ENCODE data around the gene MUC6. TPM values are rescaled to one million over a fixed set of nuclear protein-coding genes. Genes with fewer than 3 reads are reported as not detected.
A peak's percentile ranks its signal among the peaks of the same experiment; 100 is the strongest.
"Not testable (repeated sequence)": the region's sequence is repeated elsewhere in the genome, so short reads cannot be mapped to it uniquely, and the experiment has no call there.

MUC6 gene
- total RNA-seq, 1 experiment from 2014 or later = not detected

GRCh38 chr11:987671-988070 is 48.8 kb downstream of the MUC6 start:
- DNase-seq (ENCODE audit: low spot score) = no peak

DNA sequence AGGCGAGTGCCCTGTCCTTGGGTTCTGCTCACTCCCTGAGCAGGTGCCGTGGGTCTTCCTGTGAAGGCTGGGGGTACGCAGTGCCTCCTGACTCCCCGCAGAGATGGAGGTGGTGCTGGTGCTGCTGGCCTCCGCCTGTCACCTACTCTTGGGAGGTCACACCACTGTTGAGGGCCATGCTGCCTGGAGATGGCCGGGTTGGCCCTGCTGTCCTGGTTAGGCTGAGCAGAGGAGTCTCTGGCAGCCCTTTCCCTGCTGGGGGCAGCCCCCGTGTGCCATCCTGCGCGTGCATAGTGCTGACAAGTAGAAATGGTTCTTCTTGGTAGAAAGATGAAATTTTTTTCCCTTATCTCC is 49.6 kb downstream of the MUC6 start:
- no peak for DNase-seq (ENCODE audit: low spot score)

DNA sequence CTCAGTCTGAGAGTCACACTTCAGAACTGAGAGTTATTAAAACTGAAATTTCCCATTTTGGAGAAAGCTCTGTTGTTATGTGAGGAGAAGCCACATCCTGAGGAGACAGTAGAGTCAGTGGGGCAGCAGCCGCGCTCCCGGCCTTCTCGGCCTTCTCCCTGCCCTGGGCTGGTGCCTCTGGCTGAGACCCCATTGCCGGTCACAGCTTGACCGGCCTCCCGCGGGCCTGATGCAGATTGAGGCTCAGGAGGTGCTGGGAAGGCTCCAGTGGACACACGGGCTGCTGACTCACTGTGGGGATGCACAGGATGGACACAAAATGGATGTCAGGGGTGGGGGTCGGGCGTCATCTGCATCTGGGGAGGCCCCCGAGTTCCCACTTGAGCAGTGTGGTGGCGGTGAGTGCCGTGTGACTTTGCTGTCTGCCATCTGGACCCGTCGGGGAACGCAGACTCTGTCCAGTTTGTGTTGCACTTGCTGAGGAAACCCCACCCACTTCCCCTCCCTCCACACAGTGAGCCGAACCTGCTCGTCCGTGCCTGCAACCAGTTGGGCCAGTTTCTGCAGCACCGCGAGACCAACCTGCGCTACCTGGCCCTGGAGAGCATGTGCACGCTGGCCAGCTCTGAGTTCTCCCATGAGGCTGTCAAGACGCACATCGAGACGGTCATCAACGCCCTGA is 50.1 kb downstream of the MUC6 start:
- DNase-seq (ENCODE audit: low spot score) = no peak

DNA sequence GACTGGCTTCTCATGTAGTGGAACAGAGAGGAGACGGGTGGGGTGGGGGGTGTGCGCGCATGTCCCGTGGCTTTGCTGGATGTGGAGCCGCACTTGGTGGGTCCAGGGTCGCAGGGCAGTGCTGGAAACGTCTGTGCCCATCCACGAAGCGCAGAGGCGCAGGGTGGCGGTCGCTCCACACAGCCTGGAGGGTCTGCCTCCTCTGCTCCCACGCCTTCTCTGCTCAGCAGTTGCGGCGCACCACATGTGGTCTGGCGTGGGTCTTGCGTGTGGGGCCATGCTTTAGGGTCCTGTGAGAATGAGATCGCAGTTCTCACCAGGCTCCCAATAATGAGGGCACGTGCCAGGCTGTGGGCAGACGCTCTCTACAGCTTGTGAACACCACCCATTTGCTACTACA is 50.7 kb downstream of the MUC6 start:
- no peak for DNase-seq (ENCODE audit: low spot score)

DNA sequence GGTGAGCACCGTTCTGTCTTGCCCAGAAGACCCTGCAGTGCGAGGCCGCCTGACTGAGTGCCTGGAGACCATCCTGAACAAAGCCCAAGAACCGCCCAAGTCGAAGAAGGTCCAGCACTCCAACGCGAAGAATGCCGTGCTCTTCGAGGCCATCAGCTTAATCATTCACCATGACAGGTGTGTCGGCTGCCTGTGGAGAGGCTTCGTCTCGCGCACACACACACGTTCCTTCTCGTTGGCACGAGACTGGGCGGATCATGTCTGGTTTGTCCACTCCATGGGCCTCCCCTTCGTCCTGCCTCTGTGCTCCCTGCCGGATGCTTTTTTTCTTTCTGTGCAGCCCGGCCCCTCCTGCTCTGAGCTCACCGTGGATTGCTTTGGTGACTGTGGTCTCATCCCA is 51.1 kb downstream of the MUC6 start:
- DNase-seq (ENCODE audit: low spot score) = no peak

- DNase-seq (ENCODE audit: low spot score) = no peak
These were observed 52.0 kb downstream of the MUC6 start for GRCh38 chr11:984546-984945.

DNA sequence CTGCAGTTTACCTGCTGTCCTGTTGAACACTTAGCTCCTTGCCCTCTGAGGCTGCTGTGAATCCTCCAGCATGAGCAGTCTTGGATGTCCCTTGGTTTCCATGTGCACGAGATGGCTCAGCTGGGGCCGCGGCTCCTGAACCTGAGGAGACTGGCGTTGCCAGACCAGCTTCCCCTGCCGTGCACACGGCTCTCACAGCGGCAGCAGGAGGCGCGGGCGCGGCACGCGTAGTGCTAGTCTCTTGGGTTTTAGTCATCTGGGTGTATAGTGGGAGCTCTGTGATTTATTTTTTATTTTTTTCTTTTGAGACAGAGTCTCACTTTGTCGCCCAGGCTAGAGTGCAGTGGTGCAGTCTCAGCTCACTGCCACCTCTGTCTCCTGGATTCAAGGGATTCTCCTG is 54.8 kb downstream of the MUC6 start:
- no peak for DNase-seq (ENCODE audit: low spot score)

DNA sequence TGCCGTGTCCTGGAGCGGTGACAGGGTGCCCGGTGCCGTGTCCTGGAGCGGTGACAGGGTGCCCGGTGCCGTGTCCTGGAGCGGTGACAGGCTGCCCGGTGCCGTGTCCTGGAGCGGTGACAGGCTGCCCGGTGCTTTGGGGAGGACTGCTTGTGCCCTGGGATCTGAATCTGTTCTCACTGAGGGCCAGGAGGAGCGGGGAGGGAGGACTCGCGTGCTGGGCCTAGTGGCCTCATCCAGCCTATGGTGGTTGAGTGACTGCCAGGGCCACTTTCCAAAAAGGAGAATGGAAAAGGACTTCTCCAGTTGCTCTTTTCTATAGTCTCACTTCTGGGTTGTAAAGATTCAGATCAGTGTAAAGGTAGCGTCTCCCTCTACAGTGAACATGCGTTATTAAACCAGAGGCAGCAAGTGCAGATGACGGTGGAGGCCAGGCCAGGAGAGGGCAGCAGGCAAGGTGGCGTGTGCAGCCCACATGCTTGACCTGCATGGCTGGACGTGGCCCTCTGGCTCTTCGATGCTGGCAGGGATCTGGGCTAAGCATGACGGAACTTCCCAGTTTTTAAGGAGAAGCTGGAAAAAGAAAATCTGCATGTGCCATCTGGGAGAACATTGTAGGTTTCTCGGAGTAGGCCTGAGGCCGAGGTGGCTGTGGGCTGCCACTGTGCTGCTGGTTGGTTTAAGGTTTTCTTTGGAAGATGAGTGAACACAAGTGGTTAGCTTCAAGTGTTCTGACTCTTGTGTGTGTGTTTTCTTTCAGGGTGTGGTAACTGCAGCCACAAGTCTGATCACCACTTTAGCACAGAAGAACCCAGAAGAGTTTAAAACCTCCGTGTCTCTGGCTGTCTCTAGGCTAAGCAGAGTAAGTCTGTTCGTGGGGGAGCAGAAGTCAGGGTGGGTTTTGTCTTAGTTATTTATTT is 55.8 kb downstream of the MUC6 start:
- DNase-seq (ENCODE audit: low spot score) = no peak

DNA sequence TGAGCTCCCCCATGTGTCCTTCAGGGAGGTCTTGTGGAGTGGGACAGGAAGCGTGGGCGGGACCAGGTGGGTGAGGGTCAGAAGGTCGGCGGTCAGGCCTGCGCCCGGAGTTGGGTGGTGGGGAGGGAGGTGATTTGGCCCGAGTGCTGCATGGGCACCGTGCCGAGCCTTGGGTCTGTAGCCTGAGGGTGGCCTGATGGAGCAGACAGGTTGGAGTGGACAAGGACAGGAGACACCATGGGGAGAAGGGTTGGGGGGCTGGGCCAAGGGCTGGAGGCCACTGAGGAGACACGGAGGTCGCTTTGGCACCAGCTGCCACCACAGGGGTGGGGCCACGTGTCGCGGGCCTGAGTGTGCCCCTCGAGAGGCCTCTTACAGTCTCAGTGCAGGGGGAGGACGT is 57.7 kb downstream of the MUC6 start:
- DNase-seq (ENCODE audit: low spot score) = no peak

DNA sequence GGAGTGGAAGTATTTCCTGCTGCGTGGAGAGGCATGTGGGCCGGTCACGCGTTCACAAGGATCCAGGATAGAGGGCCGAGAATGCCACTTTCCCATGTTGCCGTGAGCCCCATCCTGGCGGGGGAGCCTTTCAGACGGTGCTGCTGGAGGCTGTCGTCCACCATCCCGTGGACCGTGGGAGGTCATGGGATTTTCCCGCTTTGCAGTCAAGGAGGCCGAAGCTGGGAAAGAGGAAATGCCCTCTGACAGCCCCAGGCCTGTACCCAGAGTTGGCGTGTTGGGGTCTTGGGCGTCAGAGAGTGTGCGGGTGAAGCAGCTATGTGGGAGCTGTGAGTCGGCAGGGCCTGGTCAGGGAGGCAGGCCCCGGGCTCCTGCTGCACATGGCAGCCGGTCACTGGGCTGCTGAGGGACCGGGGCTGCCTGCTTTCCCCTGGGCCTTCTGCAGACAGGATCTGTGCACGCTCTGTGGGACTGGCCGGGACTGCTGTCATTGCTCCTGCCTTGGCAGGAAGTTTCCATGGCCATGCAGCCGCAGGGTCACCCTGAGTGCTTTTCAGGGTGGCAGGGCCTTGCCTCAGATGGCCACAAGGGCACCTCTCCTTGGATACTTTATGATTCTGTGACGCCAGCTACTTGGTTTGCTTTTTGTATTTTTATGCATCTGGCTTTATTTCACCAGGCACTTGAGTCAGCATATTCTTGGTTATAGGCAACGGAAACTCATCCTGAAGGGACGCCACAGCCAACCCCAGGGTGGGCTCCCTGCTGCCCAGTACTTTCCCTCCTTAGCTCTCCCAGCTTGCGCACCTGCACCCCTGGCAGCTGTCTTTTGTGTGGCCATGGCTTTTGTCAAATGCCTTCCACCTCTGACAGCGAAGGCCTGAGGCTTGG is 58.4 kb downstream of the MUC6 start:
- no peak for DNase-seq (ENCODE audit: low spot score)

DNA sequence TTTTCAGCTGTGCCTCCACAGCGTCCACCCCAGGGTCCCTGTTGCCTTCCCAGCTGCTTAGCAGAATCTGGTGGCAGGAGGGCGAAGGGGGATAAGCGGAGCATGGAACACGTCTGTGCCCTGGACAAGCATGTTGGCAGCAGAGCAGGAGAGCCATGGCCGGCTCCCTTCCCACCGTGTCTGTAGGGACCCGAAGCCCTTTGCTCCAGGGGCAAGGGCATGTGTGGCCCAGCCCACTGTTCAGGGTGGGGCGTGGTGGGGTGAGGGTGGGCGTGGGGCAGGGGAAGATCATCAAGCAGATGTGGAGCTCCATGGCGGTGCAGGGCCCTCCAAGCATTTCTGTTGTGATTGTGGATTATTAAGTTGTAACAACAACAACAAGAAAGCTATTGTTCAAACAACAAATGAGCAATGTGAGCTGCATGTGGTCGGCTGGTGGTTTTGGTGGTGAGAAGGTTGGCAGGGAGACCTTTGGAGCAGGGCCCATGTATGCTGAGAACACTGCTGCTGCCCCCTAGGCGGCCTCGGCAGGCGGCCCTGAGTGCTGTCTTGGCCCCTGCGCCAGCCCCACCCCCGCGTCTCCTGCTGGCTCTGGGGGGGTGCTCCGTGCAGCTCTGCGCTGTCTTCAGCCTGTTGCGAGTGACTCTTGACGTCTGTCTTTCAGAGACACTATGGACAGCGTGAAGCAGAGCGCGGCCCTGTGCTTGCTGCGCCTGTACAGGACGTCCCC is 59.9 kb downstream of the MUC6 start:
- DNase-seq (ENCODE audit: low spot score) = peak; percentile 60

- DNase-seq (ENCODE audit: low spot score) = peak; percentile 39
These were observed 60.7 kb downstream of the MUC6 start for GRCh38 chr11:975827-976226.

DNA sequence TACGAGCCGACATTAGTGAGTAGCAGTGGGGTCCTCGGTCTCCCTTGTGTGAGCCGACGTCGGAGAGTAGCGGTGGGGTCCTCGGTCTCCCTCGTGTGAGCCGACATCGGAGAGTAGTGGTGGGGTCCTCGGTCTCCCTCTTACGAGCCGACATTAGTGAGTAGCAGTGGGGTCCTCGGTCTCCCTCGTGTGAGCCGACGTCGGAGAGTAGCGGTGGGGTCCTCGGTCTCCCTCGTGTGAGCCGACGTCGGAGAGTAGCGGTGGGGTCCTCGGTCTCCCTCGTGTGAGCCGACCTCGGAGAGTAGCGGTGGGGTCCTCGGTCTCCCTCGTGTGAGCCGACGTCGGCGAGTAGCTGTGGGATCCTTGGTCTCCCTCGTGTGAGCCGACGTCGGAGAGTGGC is 61.1 kb downstream of the MUC6 start:
- not testable (repeated sequence) for DNase-seq (ENCODE audit: low spot score)

- DNase-seq (ENCODE audit: low spot score) = no peak
These were observed 63.3 kb downstream of the MUC6 start for GRCh38 chr11:973237-973636.

GRCh38 chr11:972523-973211 is 63.9 kb downstream of the MUC6 start:
- DNase-seq (ENCODE audit: low spot score) = no peak

GRCh38 chr11:971731-972365 is 64.7 kb downstream of the MUC6 start:
- no peak for DNase-seq (ENCODE audit: low spot score)

DNA sequence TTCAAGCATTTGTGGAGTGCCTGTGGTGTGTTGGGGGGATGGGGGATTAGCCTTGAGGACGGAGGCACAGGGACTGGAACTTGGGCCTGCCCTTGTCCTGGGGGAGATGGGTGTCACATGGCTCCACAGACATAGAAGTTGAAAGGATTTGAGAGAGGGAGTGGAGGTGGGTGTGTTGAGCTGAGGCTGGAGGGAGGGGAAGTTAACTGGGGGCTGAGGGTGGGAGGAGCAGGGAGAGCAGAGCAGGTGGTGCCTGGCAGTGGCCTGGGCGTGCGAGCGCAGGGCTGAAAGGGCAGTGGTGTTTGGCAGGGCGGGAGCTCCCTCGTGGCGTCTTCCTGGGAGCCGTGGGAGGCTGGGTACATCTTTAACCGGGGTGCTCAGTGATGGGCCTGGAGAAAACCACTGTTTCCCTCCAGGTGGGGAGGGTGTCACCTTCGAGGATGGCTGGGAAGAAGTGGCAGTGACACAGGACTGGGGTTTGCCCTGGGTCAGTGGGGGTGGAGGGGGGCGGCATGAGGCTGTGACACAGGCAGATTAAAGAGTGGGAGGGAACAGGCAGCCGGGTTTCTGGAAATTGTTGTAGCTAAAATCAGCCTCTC is 65.3 kb downstream of the MUC6 start:
- DNase-seq (ENCODE audit: low spot score) = no peak

DNA sequence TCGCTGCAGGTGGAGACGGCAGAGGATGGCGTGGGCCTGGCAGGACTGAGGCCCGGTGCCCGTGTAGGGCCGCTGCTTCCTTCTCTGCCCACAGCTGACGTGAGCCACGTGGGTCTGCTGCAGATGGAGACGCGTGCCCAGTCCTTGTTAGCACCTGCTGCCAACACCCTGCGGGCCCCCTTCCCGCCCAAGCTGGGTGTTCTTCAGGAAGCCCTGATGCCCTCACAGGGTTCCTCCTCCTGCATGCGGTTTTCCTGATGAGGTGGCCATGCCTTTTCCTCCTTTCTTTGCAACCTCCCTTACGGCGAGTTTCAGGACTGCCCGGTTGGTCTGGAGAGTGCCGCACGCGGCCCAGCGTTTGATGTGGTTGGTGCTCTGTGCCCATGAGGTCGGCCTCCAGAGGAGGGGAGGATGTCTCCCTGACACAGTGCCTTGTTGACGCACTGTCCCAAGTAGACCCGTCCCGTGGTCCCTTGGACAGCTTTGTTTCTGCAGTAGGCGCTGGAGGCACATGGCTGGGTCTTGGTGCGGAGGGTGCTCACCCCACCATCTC is 66.1 kb downstream of the MUC6 start:
- DNase-seq (ENCODE audit: low spot score) = no peak

DNA sequence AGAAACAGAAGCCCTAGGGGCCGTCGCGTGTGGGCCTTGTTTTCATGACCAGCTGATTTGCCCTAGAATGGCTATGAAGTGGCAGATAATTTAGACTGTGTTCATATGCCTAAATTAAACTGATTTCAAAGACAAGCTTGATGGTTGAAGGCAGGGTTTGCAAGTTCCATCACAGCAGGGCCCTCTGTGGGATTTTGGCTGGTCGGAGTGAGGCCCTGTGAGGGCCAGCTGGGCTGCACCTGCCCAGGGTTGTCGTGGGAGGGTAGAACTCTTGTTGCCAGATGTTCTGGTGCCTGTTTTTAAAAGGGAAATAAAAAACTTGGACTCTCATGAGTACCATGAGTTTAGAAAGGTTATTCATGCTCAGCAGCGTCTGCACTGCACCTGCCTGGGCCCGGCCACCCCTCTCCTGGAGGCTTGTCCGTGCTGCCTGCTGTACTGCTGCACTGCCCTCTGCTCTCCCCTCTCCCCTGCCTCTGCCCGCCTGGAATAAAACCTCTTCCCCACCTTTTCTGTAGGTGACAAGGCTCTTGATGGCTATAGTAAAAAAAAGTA is 66.8 kb downstream of the MUC6 start:
- no peak for DNase-seq (ENCODE audit: low spot score)

Measured in A172 (cell line).